ENCODE results near the gene HYAL3. TPM values are rescaled to one million over a fixed set of nuclear protein-coding genes. Genes with fewer than 3 reads are reported as not detected.
"Not testable (repeated sequence)": the region's sequence is repeated elsewhere in the genome, so short reads cannot be mapped to it uniquely, and the experiment has no call there.

Gene HYAL3
- total RNA-seq, 6 donors from 2014 or later, result 0.33 to 5.7 (median 3.1) TPM

- no peaks in the 10 kb centered on the region for H3K27me3 ChIP-seq
- WGBS, 2 donors, result 53 to 90% methylated on average over 2 to 6 of the region's 6 CpGs
- TF ChIP-seq POLR2AphosphoS5 (IDR thresholded peaks at IDR 0.05) (no peak), EP300 (IDR thresholded peaks at IDR 0.05) (no peak), POLR2A (IDR thresholded peaks at IDR 0.05) (no peak), CTCF (IDR thresholded peaks at IDR 0.05) (no peak)
- peak overlapping the region; percentile 94 to 97 (median 95) for H3K27ac ChIP-seq
- peaks cover 13 to 69% (median 30%) of the 10 kb centered on the region in 4 donors for H3K36me3 ChIP-seq
- H3K4me3 ChIP-seq, result peak overlapping the region in 3 of 4 donors; percentile 65 to 96 (median 79)
- no peaks in the 10 kb centered on the region for H3K9me3 ChIP-seq
- ATAC-seq (ENCODE audit: low FRiP score in 2 of 2) (no peak), DNase-seq (no peak)
- H3K4me1 ChIP-seq, result peaks cover 70 to 82% (median 81%) of the 10 kb centered on the region in 4 donors
These were observed 18.1 kb upstream of the HYAL3 start for GRCh38 chr3:50317300-50317699.

DNA sequence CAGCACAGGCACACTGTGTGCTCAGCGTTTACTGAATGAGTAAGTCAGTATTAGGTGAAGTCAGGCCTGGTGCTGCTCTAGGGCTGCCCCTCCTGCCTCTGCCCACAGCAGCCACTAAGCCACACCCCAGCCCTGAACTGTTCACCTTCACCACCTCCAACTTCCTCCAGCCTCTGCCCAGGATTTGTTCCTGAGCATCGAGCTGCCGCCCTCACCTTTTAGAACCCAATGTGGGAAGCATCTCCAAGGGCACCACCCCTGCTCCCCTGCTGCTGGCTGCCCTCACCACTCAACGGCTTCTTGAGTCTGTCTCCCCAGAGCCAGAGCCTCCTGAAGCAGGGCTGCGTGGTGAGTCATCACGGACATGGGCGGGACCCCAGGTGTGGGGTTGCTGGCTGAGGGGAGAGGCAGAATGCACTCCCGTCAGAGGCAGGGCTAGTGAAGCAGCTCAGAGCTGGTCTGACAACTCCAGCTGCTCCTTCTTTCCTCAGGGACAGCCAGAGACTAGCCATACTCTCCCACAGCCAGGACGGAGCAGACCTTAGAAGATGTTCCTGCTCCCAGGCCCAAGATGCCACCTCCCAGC lies 17.5 kb upstream of the HYAL3 start:
- peak; percentile 82 to 96 for DNase-seq
- ATAC-seq (ENCODE audit: low FRiP score in 2 of 2), result peak; percentile 10 to 87
- Histone ChIP-seq H3K36me3 (peaks cover 13 to 69% (median 30%) of the 10 kb centered on the region in 4 donors), H3K27ac (peak overlapping the region; percentile 94 to 97 (median 95)), H3K4me3 (peak overlapping the region in 3 of 4 donors; percentile 65 to 96 (median 79)), H3K4me1 (peaks cover 65 to 77% (median 75%) of the 10 kb centered on the region in 4 donors), H3K9me3 (no peaks in the 10 kb centered on the region), H3K27me3 (no peaks in the 10 kb centered on the region)
- TF ChIP-seq EP300 (IDR thresholded peaks at IDR 0.05) (peak in 1 of 4 donors; percentile 10), POLR2A (IDR thresholded peaks at IDR 0.05) (peak in 2 of 4 donors; percentile 35 to 79), POLR2AphosphoS5 (IDR thresholded peaks at IDR 0.05) (peak in 1 of 2 donors; percentile 72), CTCF (IDR thresholded peaks at IDR 0.05) (no peak)
- WGBS, 2 donors, result 26 to 48% methylated on average over 8 of the region's 9 CpGs

- peaks cover 63 to 73% (median 69%) of the 10 kb centered on the region in 4 donors for H3K4me1 ChIP-seq
- no peaks in the 10 kb centered on the region for H3K9me3 ChIP-seq
- TF ChIP-seq EP300 (IDR thresholded peaks at IDR 0.05), result no peak
- TF ChIP-seq POLR2A (IDR thresholded peaks at IDR 0.05), result no peak
- no peak for TF ChIP-seq POLR2AphosphoS5 (IDR thresholded peaks at IDR 0.05)
- TF ChIP-seq CTCF (IDR thresholded peaks at IDR 0.05), result no peak
- peaks cover 13 to 51% (median 29%) of the 10 kb centered on the region in 4 donors for H3K36me3 ChIP-seq
- H3K4me3 ChIP-seq, result no peak overlapping the region
- DNase-seq (no peak), ATAC-seq (ENCODE audit: low FRiP score in 2 of 2) (no peak)
- no peaks in the 10 kb centered on the region for H3K27me3 ChIP-seq
- peak overlapping the region; percentile 37 to 97 (median 84) for H3K27ac ChIP-seq
- WGBS, 2 donors, result 92 to 97% methylated on average over 4 of the region's 4 CpGs
These were observed 15.6 kb upstream of the HYAL3 start for GRCh38 chr3:50314816-50315215.

- 31 to 52% methylated on average over 3 of the region's 3 CpGs for WGBS, 2 donors
- no peak for ATAC-seq (ENCODE audit: low FRiP score in 2 of 2)
- no peak for TF ChIP-seq EP300 (IDR thresholded peaks at IDR 0.05)
- no peak for TF ChIP-seq POLR2A (IDR thresholded peaks at IDR 0.05)
- TF ChIP-seq POLR2AphosphoS5 (IDR thresholded peaks at IDR 0.05), result no peak
- TF ChIP-seq CTCF (IDR thresholded peaks at IDR 0.05), result no peak
- Histone ChIP-seq H3K4me1 (peaks cover 60 to 73% (median 66%) of the 10 kb centered on the region in 4 donors), H3K4me3 (no peak overlapping the region), H3K27me3 (no peaks in the 10 kb centered on the region), H3K9me3 (no peaks in the 10 kb centered on the region), H3K27ac (peak overlapping the region; percentile 37 to 97 (median 84)), H3K36me3 (peaks cover 13 to 47% (median 24%) of the 10 kb centered on the region in 4 donors)
- peak in 1 of 2 donors; percentile 78 for DNase-seq
These were observed 15.1 kb upstream of the HYAL3 start for GRCh38 chr3:50314342-50314741.

DNA sequence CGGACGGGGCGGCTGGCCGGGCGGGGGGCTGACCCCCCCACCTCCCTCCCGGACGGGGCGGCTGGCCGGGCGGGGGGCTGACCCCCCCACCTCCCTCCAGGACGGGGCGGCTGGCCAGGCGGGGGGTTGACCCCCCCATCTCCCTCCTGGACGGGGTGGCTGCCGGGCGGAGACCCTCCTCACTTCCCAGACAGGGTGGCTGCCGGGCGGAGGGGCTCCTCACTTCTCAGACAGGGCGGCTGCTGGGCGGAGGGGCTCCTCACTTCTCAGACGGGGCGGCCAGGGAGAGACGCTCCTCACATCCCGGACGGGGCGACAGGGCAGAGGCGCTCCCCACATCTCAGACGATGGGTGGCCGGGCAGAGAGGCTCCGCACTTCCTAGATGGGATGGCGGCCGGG lies 12.8 kb upstream of the HYAL3 start:
- Histone ChIP-seq H3K4me1 (peaks cover 37 to 50% (median 43%) of the 10 kb centered on the region in 4 donors), H3K4me3 (peak overlapping the region in 2 of 4 donors; percentile 31 to 50), H3K27ac (peak overlapping the region in 3 of 4 donors; percentile 79 to 87 (median 83)), H3K36me3 (peaks cover under 1 to 28% (median 8%) of the 10 kb centered on the region in 4 donors)
- ATAC-seq (ENCODE audit: low FRiP score in 2 of 2); H3K27me3 ChIP-seq; H3K9me3 ChIP-seq: not testable (repeated sequence)
- peak in 1 of 2 donors; percentile 63 for DNase-seq
- 84 to 100% methylated on average over 1 to 6 of the region's 32 CpGs for WGBS, 2 donors

Data from upper lobe of left lung (tissue), 6 donors.